BE2C (cell line): ENCODE data around the gene GABPB2.

ENCODE experiments used
- DNase-seq: peaks from one replicate; pipeline ENCODE4 v3.0.0-alpha.2; 2020
- H3K27me3 ChIP-seq: fragments of 250-450 bp; sonication (Bioruptor Pico); 2 replicates; pipeline ENCODE4 v1.5.1; 2020; ENCODE audit warnings: mild to moderate bottlenecking
- H3K36me3 ChIP-seq: fragments of 250-450 bp; sonication (Bioruptor Pico); 2 replicates; pipeline ENCODE4 v1.5.1; 2020; ENCODE audit warnings: mild to moderate bottlenecking
- H3K4me1 ChIP-seq: fragments of 250-450 bp; sonication (Bioruptor Pico); 2 replicates; pipeline ENCODE4 v1.5.1; 2020
- H3K4me3 ChIP-seq: 2 replicates; pipeline ENCODE4 v1.5.1; 2011; ENCODE audit warnings: low read depth, low read length
- H3K9me3 ChIP-seq: fragments of 250-450 bp; sonication (Bioruptor Pico); 2 replicates; pipeline ENCODE4 v1.5.1; 2020
- TF ChIP-seq, protein P1 (sequence below): IDR thresholded peaks from 2 replicates; pipeline ENCODE4 v1.5.1; 2012; ENCODE audit warnings: mild to moderate bottlenecking, low read depth, low read length

Gene GABPB2

DNA sequence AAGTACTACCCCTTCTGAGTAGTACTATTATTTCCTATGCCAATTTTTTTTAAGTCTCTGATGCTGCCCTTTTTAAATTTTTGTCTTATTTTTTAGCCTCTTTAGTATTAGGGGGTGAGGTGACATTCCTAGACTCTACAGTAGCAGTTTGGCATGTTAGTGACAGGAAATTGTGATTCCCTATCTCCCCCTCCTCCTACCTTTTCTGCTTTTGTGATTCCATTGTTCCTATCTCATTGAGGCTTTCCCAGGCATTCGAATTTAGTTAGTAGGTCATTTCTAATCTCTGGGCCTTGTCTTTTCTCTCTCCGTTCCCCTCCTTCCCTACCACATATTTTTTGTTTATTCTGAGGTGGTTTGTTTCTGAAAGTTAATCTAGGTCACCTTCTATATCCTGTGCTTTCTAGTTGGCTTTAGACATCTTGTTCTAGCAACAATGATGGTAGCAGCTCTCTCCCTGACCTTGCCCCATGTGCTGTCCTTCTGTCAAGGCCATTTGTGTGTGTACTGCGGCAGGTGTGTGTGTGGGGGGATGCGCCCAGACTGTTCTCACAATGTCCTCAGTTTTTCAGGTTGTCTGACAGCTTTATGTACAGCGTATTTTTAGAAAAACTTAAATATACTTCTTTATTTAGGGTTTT lies 54.3 kb downstream of the GABPB2 start:
- Histone ChIP-seq H3K36me3 (no peaks in the 10 kb centered on the region), H3K9me3 (no peaks in the 10 kb centered on the region), H3K4me3 (no peak overlapping the region), H3K27me3 (no peaks in the 10 kb centered on the region), H3K4me1 (no peaks in the 10 kb centered on the region)
- DNase-seq = no peak
- TF ChIP-seq, protein P1, sequence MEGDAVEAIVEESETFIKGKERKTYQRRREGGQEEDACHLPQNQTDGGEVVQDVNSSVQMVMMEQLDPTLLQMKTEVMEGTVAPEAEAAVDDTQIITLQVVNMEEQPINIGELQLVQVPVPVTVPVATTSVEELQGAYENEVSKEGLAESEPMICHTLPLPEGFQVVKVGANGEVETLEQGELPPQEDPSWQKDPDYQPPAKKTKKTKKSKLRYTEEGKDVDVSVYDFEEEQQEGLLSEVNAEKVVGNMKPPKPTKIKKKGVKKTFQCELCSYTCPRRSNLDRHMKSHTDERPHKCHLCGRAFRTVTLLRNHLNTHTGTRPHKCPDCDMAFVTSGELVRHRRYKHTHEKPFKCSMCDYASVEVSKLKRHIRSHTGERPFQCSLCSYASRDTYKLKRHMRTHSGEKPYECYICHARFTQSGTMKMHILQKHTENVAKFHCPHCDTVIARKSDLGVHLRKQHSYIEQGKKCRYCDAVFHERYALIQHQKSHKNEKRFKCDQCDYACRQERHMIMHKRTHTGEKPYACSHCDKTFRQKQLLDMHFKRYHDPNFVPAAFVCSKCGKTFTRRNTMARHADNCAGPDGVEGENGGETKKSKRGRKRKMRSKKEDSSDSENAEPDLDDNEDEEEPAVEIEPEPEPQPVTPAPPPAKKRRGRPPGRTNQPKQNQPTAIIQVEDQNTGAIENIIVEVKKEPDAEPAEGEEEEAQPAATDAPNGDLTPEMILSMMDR = no peak

DNA sequence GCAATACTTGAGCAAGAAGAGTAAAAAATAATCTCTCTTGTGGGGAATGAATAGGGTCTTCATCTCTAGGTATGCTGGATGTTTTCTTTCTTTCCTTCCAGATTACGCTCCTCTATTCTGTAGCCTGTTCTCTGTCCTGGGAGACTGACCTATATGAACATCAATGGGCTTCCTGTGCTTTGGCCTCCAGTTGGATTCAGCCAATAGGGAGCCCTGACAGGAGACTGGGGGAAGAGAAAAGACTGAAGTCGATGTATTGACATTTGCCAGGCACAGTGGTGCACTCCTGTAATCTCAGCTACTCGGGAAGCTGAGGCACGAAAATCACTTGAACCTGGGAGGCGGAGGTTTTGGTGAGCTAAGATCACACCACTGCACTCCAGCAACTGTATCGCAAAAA lies 58.2 kb downstream of the GABPB2 start:
- TF ChIP-seq, protein P1 = no peak
- no peak for DNase-seq
- Histone ChIP-seq H3K4me3 (no peak overlapping the region), H3K9me3 (no peaks in the 10 kb centered on the region), H3K36me3 (no peaks in the 10 kb centered on the region), H3K27me3 (no peaks in the 10 kb centered on the region), H3K4me1 (no peaks in the 10 kb centered on the region)

DNA sequence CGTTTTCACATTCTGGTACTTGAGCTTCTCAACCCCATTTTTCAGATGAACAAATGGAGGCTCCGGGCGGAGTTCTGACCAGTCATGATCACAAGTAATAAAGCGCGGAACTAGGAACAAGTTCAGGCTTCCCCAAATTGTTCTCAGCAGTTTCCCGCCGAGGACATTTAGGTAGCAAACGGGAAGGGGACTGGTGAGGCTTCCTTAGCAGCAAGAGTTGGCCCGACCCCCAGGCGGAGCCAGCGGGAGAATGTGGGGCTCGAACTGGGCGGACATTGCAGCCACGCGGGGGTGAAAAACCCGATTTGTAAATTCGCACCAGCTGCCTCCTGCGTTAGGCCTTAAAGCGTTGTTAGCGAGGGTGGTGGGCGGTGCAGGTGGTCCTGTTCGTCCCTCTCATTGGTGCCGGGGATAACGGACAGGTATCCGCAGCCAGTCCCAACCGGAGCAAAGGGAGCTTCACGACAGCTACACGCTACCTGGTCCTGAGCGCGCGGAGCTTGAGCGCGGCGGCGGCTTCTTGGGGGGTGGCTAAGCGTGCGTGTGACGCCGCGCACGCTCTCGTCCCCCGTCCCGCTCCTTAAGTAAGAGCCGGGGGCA lies 60.5 kb downstream of the GABPB2 start:
- Histone ChIP-seq H3K27me3 (no peaks in the 10 kb centered on the region), H3K4me3 (no peak overlapping the region), H3K4me1 (no peaks in the 10 kb centered on the region), H3K9me3 (no peaks in the 10 kb centered on the region), H3K36me3 (no peaks in the 10 kb centered on the region)
- DNase-seq = no peak
- TF ChIP-seq, protein P1 = no peak

DNA sequence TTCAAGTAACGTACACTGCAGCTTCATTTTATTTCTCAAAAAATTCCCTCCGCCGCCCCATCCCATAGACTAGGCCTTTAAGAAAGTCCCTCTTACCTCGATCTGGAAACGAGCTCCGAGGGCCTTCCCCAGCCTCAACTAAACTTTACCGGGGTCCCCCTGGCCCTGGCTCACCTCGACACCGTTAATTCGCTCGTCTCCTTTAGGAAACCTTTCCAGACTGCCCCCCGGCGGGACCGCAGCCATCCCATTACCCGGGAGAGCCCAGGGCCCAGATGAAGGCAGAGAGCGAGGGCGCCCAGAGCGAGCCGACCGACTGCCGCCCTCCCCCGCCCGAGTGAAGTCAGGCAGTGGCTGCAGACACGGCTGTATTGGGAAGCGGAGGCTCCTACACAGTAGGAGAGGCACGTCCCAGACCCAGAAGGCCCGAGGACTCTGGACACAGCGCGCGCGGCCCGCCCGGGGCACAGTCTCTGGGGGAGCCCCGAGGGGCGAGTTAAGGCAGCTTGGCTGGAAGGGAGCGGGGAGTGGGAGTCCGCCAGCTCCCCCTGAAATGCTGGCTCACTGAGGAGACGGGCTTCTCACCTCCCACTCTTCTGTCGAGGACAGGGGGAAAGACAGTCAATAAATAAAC lies 61.3 kb downstream of the GABPB2 start:
- Histone ChIP-seq H3K36me3 (no peaks in the 10 kb centered on the region), H3K4me1 (no peaks in the 10 kb centered on the region), H3K27me3 (no peaks in the 10 kb centered on the region), H3K4me3 (no peak overlapping the region), H3K9me3 (no peaks in the 10 kb centered on the region)
- TF ChIP-seq, protein P1 = no peak
- DNase-seq = no peak

DNA sequence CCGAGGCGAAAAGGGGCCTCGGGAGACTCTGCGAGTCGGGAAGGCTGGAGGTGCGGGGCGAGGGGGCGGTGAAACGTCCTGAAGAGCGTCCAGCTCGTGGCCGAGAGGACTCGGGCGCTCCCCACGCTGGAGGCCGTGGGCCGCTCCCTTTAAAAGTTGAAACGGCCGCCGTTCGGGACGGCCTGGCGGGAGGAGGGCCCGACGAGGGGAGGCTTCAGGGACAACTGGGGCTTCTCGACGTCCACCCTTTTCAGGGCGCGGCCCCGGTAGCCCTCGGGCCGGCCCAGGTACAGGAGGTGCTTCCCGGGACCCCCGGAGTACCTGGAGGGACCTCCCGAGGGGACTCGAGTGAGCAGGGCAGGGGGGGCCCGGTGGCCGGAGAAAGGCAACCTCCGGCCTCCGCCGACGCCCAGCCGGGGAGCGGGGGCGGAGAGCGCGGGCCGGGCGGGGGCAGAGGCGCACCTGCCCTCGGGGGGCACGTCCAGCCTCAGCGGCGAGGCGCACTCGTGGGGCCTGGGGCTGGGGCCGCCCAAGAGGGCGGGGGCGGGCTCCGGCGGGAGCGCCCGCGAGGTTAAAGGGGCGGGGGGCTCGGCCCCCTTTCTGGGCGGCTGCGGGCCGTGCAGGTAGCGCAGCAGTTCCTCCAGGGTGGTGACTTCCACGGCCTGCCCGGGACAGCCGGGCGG lies 61.9 kb downstream of the GABPB2 start:
- no peak overlapping the region for H3K4me3 ChIP-seq
- TF ChIP-seq, protein P1 = no peak
- DNase-seq = no peak
- H3K4me1 ChIP-seq = no peaks in the 10 kb centered on the region
- no peaks in the 10 kb centered on the region for H3K9me3 ChIP-seq
- H3K36me3 ChIP-seq = no peaks in the 10 kb centered on the region
- H3K27me3 ChIP-seq = no peaks in the 10 kb centered on the region
